Osteoblast (primary cell): ENCODE measurements around the gene PAGE4. TPM values are rescaled to one million over a fixed set of nuclear protein-coding genes. Genes with fewer than 3 reads are reported as not detected.

Experiments used
- DNase-seq: peaks from one replicate; pipeline ENCODE4 v3.0.0; 2011; ENCODE audit warnings: low spot score, mixed read lengths; ENCODE audit not compliant: insufficient read length; ENCODE audit errors: missing footprints
- H2AFZ ChIP-seq: 2 replicates; pipeline ENCODE4 v1.6.0; 2011; ENCODE audit warnings: mild to moderate bottlenecking, low read length
- H3K27ac ChIP-seq: 2 replicates; pipeline ENCODE4 v1.5.1; 2011; ENCODE audit warnings: mild to moderate bottlenecking, low read depth, low read length, moderate library complexity
- H3K27me3 ChIP-seq: 2 replicates; pipeline ENCODE4 v1.6.0; 2012; ENCODE audit warnings: mild to moderate bottlenecking, control low read depth, inconsistent platforms, low read length, moderate library complexity; ENCODE audit not compliant: insufficient read depth
- H3K36me3 ChIP-seq: 2 replicates; pipeline ENCODE4 v1.5.1; 2011; ENCODE audit warnings: mild to moderate bottlenecking, low read length, control low read depth, moderate library complexity; ENCODE audit not compliant: insufficient read depth
- H3K4me1 ChIP-seq: 2 replicates; pipeline ENCODE4 v1.5.1; 2011; ENCODE audit warnings: mild to moderate bottlenecking, low read length, control low read depth, moderate library complexity; ENCODE audit not compliant: insufficient read depth
- H3K4me2 ChIP-seq: 2 replicates; pipeline ENCODE4 v1.6.0; 2011; ENCODE audit warnings: mild to moderate bottlenecking, low read length; ENCODE audit not compliant: insufficient read depth
- H3K4me3 ChIP-seq: fragments of 200-600 bp; sonication (generic); 3 replicates; pipeline ENCODE4 v1.5.1; 2012; ENCODE audit warnings: mild to moderate bottlenecking, low read length, inconsistent platforms; ENCODE audit not compliant: insufficient read depth
- H3K79me2 ChIP-seq: 2 replicates; pipeline ENCODE4 v1.6.0; 2012; ENCODE audit warnings: mild to moderate bottlenecking, low read length, control low read depth, inconsistent platforms; ENCODE audit not compliant: insufficient read depth
- H3K9me3 ChIP-seq: 2 replicates; pipeline ENCODE4 v1.5.1; 2011; ENCODE audit warnings: low read depth, low read length, control low read depth
- H4K20me1 ChIP-seq: 2 replicates; pipeline ENCODE4 v1.6.0; 2012; ENCODE audit warnings: mild to moderate bottlenecking, low read length, control low read depth; ENCODE audit not compliant: insufficient read depth
- CTCF ChIP-seq: IDR thresholded peaks from 2 replicates; pipeline ENCODE4 v1.5.1; 2011; ENCODE audit warnings: mild to moderate bottlenecking, low read depth, low read length, moderate library complexity; ENCODE audit errors: extremely low read depth
- total RNA-seq: library from RNA; depleted of rRNA; stranded (reverse); fragments of >200 nt; gene quantifications from 2 replicates; pipeline ENCODE4 v1.2.3, GENCODE V29; 2012

PAGE4 gene
- total RNA-seq, 1 donor: not detected

DNA sequence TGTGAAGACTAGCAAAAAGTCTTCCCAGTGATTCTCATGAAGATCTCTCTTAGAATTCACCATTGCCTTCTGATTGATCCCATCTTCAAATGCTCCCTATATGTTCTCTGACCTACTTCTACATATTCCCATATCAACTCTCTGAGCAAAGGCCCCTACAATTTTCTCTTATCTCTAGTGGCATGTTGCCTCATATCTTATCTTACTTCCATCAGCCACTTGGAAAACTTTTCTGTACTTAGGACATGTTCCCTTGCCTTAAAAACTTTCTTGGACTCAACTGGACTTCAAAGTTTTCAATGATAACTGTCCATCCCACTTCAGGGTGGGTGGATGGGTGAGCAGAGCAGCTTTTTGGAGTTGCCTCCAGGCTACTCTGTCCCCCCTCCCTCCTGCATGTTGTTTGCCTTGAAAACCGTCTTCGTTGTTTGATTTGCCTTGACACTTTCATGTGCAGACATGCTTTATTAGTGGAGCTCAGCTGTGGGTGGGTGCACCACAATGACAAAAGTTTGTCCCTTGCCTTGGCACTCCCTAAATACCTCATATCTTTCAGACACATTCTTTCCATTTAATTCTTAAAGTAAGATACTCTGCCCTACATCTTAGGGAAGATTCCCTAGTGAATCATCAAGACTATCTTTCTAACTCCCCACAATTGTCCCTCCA is 31.9 kb downstream of the PAGE4 start:
- H3K4me2 ChIP-seq: no peak overlapping the region
- H3K27ac ChIP-seq: no peak overlapping the region
- H3K4me3 ChIP-seq: no peak overlapping the region
- no peak overlapping the region for H2AFZ ChIP-seq
- no peaks in the 10 kb centered on the region for H3K27me3 ChIP-seq
- no peaks in the 10 kb centered on the region for H3K4me1 ChIP-seq
- H3K36me3 ChIP-seq: no peaks in the 10 kb centered on the region
- H3K9me3 ChIP-seq: no peaks in the 10 kb centered on the region
- no peaks in the 10 kb centered on the region for H3K79me2 ChIP-seq
- no peak for TF ChIP-seq CTCF
- DNase-seq: no peak
- no peaks in the 10 kb centered on the region for H4K20me1 ChIP-seq

DNA sequence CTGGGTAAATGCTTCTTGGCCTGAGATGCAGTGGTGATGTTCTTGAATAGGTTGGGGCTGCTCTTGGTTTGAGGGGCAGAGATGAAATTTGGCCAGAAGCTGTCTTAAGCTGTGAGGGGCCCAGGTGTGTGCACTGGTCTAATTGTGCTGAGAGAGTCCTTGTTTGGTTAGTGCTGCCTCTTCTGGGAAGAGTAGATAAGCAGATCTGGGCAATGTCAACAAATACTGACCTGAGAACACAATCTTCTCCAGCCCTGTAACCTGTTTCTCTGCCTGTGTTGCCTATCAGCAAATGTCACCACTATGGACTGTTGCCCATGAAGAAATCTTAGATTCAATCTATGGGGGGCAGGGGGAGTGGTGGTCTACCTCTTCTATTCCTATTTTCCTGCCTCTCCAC is 33.0 kb downstream of the PAGE4 start:
- TF ChIP-seq CTCF: no peak
- no peaks in the 10 kb centered on the region for H3K36me3 ChIP-seq

GRCh38 chrX:49868739-49869138 is 39.6 kb downstream of the PAGE4 start:
- Histone ChIP-seq H4K20me1 (no peaks in the 10 kb centered on the region), H3K79me2 (no peaks in the 10 kb centered on the region), H3K27me3 (peaks cover 18% of the 10 kb centered on the region), H2AFZ (no peak overlapping the region), H3K4me2 (no peak overlapping the region), H3K9me3 (no peaks in the 10 kb centered on the region), H3K27ac (no peak overlapping the region), H3K36me3 (no peaks in the 10 kb centered on the region), H3K4me1 (no peaks in the 10 kb centered on the region), H3K4me3 (no peak overlapping the region)
- DNase-seq: no peak
- TF ChIP-seq CTCF: no peak

More for the DNA sequence above, 33.0 kb downstream of the PAGE4 start:
- Histone ChIP-seq H3K27me3 (no peaks in the 10 kb centered on the region), H3K27ac (no peak overlapping the region), H3K9me3 (no peaks in the 10 kb centered on the region), H3K79me2 (no peaks in the 10 kb centered on the region), H4K20me1 (no peaks in the 10 kb centered on the region), H3K4me2 (no peak overlapping the region), H3K4me1 (no peaks in the 10 kb centered on the region), H3K4me3 (no peak overlapping the region), H2AFZ (no peak overlapping the region)
- DNase-seq: no peak

GRCh38 chrX:49876750-49877149 is 47.6 kb downstream of the PAGE4 start:
- no peak overlapping the region for H3K27ac ChIP-seq
- H3K4me1 ChIP-seq: peaks cover 3% of the 10 kb centered on the region
- DNase-seq: peak; percentile 91
- no peak overlapping the region for H3K4me3 ChIP-seq
- H3K27me3 ChIP-seq: peaks cover 4% of the 10 kb centered on the region
- H4K20me1 ChIP-seq: no peaks in the 10 kb centered on the region
- peak; percentile 51 for TF ChIP-seq CTCF
- H3K9me3 ChIP-seq: no peaks in the 10 kb centered on the region
- peaks cover 2% of the 10 kb centered on the region for H3K79me2 ChIP-seq
- no peak overlapping the region for H3K4me2 ChIP-seq
- no peaks in the 10 kb centered on the region for H3K36me3 ChIP-seq
- H2AFZ ChIP-seq: no peak overlapping the region
